Fibroblast of mammary gland (primary cell): ENCODE measurements around the gene SLIT1.

Experiments used
- DNase-seq: peaks from one replicate; pipeline ENCODE4 v3.0.0-alpha.2; 2010; ENCODE audit warnings: low read depth
- H3K4me3 ChIP-seq: 2 replicates; pipeline ENCODE4 v1.5.1; 2011; ENCODE audit warnings: low read depth, mild to moderate bottlenecking, low read length, moderate library complexity; ENCODE audit not compliant: control insufficient read depth
- TF ChIP-seq, protein P1 (sequence below): conservative IDR thresholded peaks from 2 replicates; pipeline ENCODE4 v1.5.1; 2011; ENCODE audit warnings: low read depth, low read length, inconsistent platforms; ENCODE audit not compliant: control insufficient read depth, insufficient read depth

Gene SLIT1

GRCh38 chr10:97003151-97003803, 182.5 kb downstream of the SLIT1 start:
- DNase-seq, result no peak
- H3K4me3 ChIP-seq, result no peak overlapping the region
- TF ChIP-seq, protein P1, sequence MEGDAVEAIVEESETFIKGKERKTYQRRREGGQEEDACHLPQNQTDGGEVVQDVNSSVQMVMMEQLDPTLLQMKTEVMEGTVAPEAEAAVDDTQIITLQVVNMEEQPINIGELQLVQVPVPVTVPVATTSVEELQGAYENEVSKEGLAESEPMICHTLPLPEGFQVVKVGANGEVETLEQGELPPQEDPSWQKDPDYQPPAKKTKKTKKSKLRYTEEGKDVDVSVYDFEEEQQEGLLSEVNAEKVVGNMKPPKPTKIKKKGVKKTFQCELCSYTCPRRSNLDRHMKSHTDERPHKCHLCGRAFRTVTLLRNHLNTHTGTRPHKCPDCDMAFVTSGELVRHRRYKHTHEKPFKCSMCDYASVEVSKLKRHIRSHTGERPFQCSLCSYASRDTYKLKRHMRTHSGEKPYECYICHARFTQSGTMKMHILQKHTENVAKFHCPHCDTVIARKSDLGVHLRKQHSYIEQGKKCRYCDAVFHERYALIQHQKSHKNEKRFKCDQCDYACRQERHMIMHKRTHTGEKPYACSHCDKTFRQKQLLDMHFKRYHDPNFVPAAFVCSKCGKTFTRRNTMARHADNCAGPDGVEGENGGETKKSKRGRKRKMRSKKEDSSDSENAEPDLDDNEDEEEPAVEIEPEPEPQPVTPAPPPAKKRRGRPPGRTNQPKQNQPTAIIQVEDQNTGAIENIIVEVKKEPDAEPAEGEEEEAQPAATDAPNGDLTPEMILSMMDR, result no peak

DNA sequence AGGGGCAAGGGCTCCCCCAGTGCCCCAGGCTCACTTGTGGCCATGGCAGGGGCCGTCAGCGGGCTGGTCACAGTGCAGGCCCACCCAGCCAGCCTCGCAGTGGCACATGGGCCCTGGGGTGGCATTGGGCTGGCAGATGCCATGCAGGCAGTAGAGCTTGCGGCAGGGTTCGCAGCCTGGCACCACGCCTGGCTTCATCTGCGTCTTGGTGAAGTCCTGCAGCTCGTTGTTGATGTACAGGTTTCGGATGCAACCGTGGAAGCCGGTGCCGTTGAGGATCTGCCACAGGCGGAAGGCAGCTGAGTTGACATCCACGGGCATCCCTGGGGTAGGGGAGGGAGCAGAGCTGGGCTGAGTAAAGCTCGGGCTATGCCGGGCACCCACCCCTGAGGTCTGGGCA, 183.1 kb downstream of the SLIT1 start:
- no peak overlapping the region for H3K4me3 ChIP-seq
- TF ChIP-seq, protein P1, result no peak
- DNase-seq, result no peak

GRCh38 chr10:97001183-97001991, 184.4 kb downstream of the SLIT1 start:
- TF ChIP-seq, protein P1, result no peak
- no peak overlapping the region for H3K4me3 ChIP-seq
- no peak for DNase-seq

DNA sequence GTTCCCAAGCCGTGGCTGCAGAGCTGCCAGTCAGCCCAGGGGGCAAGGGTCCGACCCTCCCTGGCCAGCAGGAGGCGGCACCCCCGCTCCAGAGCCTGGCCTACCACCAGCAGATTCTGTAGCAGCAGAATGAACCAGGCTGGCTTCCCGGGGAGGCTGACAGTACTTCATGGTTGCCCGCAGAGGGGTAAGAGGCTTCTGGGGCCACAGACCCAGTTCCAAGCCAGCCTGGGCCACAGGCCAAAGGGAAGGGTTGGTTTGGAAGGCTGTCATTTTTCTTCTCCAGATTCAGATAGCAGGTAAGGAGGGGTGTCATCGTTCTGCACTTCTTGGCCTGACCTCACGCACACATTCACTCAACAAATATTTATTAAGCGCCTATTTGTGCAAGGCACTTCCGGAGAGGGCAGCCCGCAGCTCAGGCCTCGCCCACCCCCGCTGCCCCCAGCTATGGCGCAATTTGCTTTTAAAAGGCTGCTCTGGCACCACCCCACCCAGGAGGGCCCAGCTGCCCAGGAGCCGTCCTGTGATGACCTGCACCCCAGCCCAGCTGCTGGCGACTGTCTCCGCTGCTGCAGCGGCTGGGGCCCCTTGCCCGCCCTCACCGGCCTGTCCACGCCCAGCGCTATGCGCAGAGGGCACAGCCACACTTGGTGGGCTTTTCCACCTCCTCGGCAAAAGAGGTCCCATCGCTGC, 185.1 kb downstream of the SLIT1 start:
- TF ChIP-seq, protein P1, result no peak
- DNase-seq, result no peak
- H3K4me3 ChIP-seq, result no peak overlapping the region

DNA sequence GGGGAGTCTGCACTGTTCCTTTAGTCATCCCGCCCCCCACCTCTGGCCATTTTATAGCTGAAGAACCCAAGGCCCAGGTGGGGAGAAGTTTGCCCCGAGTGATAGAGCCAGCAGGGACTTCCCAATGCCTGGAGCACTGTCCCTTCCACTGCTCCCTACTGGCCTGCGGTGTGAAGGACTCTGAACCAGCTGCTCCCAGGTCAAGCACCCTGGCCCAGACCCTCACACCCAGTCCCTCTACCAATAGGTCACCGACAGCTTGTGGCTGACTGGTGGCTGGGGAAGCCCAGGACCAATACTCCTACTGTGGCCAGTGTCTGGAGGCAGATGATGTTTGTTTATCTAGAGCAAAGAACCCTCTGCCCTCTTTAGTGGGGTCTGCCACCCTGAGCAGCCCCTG, 185.8 kb downstream of the SLIT1 start:
- no peak overlapping the region for H3K4me3 ChIP-seq
- TF ChIP-seq, protein P1, result no peak
- no peak for DNase-seq

DNA sequence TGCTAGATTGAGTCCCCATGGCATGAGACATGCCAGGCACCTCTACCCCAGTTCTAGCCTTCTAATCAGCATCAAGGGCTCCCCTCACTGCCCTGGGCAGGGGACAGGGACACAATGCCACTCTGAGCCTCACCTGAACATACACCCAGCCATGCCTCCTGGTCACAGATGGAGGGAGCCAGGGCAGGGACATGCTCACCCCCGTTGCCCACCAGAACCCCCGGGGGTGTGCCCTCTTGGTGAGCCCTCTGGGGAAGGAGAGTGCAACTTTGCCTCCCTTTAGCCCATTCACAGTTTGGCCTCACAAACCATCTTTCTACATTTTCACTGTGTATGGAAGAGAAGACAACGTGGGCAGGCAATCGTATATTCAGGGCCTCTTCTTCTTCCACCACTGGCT, 186.4 kb downstream of the SLIT1 start:
- TF ChIP-seq, protein P1, result no peak
- H3K4me3 ChIP-seq, result no peak overlapping the region
- no peak for DNase-seq
